GM23338 (cell line): ENCODE measurements around the gene ZNF282. TPM values are rescaled to one million over a fixed set of nuclear protein-coding genes. Genes with fewer than 3 reads are reported as not detected.

Experiments
- ATAC-seq: fragments of 200-7000 bp; cut with Tn5 transposase; 3 replicates; pipeline ENCODE4 v1.9.1; 2020
- DNase-seq: peaks from one replicate; pipeline ENCODE4 v3.0.0-alpha.2; 2015; ENCODE audit warnings: low spot score
- H2AFZ ChIP-seq: fragments of 200-600 bp; sonication (generic); 2 replicates; pipeline ENCODE4 v1.8.0; 2016; ENCODE audit warnings: antibody characterized with exemption, mild to moderate bottlenecking, moderate library complexity
- H3F3A ChIP-seq: fragments of 200-600 bp; sonication (generic); replicated peaks from 2 replicates; pipeline ENCODE4 v1.8.0; 2017; ENCODE audit warnings: antibody characterized with exemption, mixed run types, low read depth
- H3K27ac ChIP-seq: fragments of 200-600 bp; sonication (generic); 2 replicates; pipeline ENCODE4 v1.6.1; 2016; ENCODE audit warnings: low read depth
- H3K27me3 ChIP-seq: fragments of 200-600 bp; sonication (generic); 2 replicates; pipeline ENCODE4 v1.8.0; 2016; ENCODE audit warnings: mild to moderate bottlenecking, mixed run types, moderate library complexity; ENCODE audit not compliant: insufficient read depth
- H3K36me3 ChIP-seq: fragments of 200-600 bp; sonication (generic); 2 replicates; pipeline ENCODE4 v1.8.0; 2016; ENCODE audit warnings: mild to moderate bottlenecking; ENCODE audit not compliant: insufficient read depth
- H3K4me1 ChIP-seq: fragments of 200-600 bp; sonication (generic); 2 replicates; pipeline ENCODE4 v1.8.0; 2016; ENCODE audit warnings: mild to moderate bottlenecking, moderate library complexity; ENCODE audit not compliant: insufficient read depth
- H3K4me2 ChIP-seq: fragments of 200-600 bp; sonication (generic); 2 replicates; pipeline ENCODE4 v1.7.1; 2017; ENCODE audit warnings: mixed run types
- H3K4me3 ChIP-seq: fragments of 200-600 bp; sonication (generic); 2 replicates; pipeline ENCODE4 v1.6.1; 2016; ENCODE audit warnings: mixed run types
- H3K79me2 ChIP-seq: fragments of 200-600 bp; sonication (generic); replicated peaks from 2 replicates; pipeline ENCODE4 v1.8.0; 2017; ENCODE audit warnings: mild to moderate bottlenecking; ENCODE audit not compliant: insufficient read depth
- H3K9me2 ChIP-seq: fragments of 200-600 bp; sonication (generic); 2 replicates; pipeline ENCODE4 v1.8.0; 2017; ENCODE audit not compliant: insufficient read depth
- H4K20me1 ChIP-seq: fragments of 200-600 bp; sonication (generic); replicated peaks from 2 replicates; pipeline ENCODE4 v1.8.0; 2017; ENCODE audit warnings: mild to moderate bottlenecking; ENCODE audit not compliant: insufficient read depth
- H3K27ac Mint-ChIP-seq: 2 replicates; pipeline ENCODE4 v1.8.0; 2020; ENCODE audit warnings: inconsistent platforms, mild to moderate bottlenecking, moderate library complexity, mixed read lengths
- H3K27me3 Mint-ChIP-seq: 3 replicates; pipeline ENCODE4 v1.8.0; 2022; ENCODE audit warnings: low read depth, mild to moderate bottlenecking, moderate library complexity, mixed read lengths, inconsistent platforms; ENCODE audit not compliant: insufficient read depth, poor library complexity
- H3K36me3 Mint-ChIP-seq: 3 replicates; pipeline ENCODE4 v1.8.0; 2021; ENCODE audit warnings: low read depth, mild to moderate bottlenecking, inconsistent platforms, moderate library complexity, mixed read lengths
- H3K4me1 Mint-ChIP-seq: 3 replicates; pipeline ENCODE4 v1.8.0; 2020; ENCODE audit warnings: mild to moderate bottlenecking, inconsistent platforms, mixed read lengths
- H3K4me3 Mint-ChIP-seq: 3 replicates; pipeline ENCODE4 v1.8.0; 2021; ENCODE audit warnings: moderate library complexity, mild to moderate bottlenecking, inconsistent platforms, mixed read lengths
- H3K9me3 Mint-ChIP-seq: 3 replicates; pipeline ENCODE4 v1.8.0; 2020; ENCODE audit warnings: moderate library complexity, mild to moderate bottlenecking, inconsistent platforms, mixed read lengths
- CREB1 ChIP-seq: fragments of 250-450 bp; sonication (Bioruptor Pico); IDR thresholded peaks from 2 replicates; pipeline ENCODE4 v1.5.0; 2020; ENCODE audit warnings: low read depth, mild to moderate bottlenecking, moderate library complexity
- CTCF ChIP-seq, 2 experiments: fragments of 200-600 bp in 1 of 2; sonication (generic) in 1 of 2; conservative IDR thresholded peaks; 2 replicates each; pipeline versions ENCODE4 v1.5.1 to v1.6.1; 2016 to 2017; ENCODE audit warnings: antibody characterized with exemption in 2 of 2, low read depth in 2 of 2, mild to moderate bottlenecking in 2 of 2, moderate library complexity in 1 of 2
- ETS1 ChIP-seq: IDR thresholded peaks from 2 replicates; pipeline ENCODE4 v1.6.1; 2016; ENCODE audit warnings: antibody characterized with exemption
- EZH2 ChIP-seq: fragments of 200-600 bp; sonication (generic); IDR thresholded peaks from one replicate; pipeline ENCODE4 v1.8.0; 2017; ENCODE audit warnings: antibody characterized with exemption, mild to moderate bottlenecking, low read depth; ENCODE audit not compliant: unreplicated experiment
- EZH2phosphoT487 ChIP-seq: fragments of 200-600 bp; sonication (generic); IDR thresholded peaks from one replicate; pipeline ENCODE4 v1.8.1; 2018; ENCODE audit warnings: antibody characterized with exemption; ENCODE audit not compliant: unreplicated experiment
- JUNB ChIP-seq: IDR thresholded peaks from one replicate; pipeline ENCODE4 v1.6.1; 2016; ENCODE audit warnings: antibody characterized with exemption; ENCODE audit not compliant: unreplicated experiment
- NANOG ChIP-seq: IDR thresholded peaks from 2 replicates; pipeline ENCODE4 v1.6.1; 2016; ENCODE audit warnings: antibody characterized with exemption, borderline replicate concordance
- POLR2AphosphoS5 ChIP-seq: IDR thresholded peaks from 2 replicates; pipeline ENCODE4 v1.6.1; 2016; ENCODE audit warnings: antibody characterized with exemption, low read depth
- REST ChIP-seq: IDR thresholded peaks from one replicate; pipeline ENCODE4 v1.6.1; 2018; ENCODE audit warnings: antibody characterized with exemption; ENCODE audit not compliant: unreplicated experiment
- ZNF114 ChIP-seq: fragments of 250-450 bp; sonication (Bioruptor Pico); IDR thresholded peaks from 2 replicates; pipeline ENCODE4 v1.5.0; 2020; ENCODE audit warnings: mild to moderate bottlenecking, moderate library complexity
- ZNF331 ChIP-seq: fragments of 250-450 bp; sonication (Bioruptor Pico); IDR thresholded peaks from 2 replicates; pipeline ENCODE4 v1.5.0; 2020; ENCODE audit warnings: low read depth, mild to moderate bottlenecking, moderate library complexity
- polyA plus RNA-seq: library from polyadenylated mRNA; unstranded; fragments of >200 nt; fragmentation: Nextera tagmentation; extraction: Ambion mirVana; gene quantifications from 2 replicates; pipeline ENCODE4 v1.2.1, GENCODE V29; 2016
- total RNA-seq: library from RNA; depleted of rRNA; stranded (reverse); fragments of >200 nt; shearing (Covaris generic); gene quantifications from 2 replicates; pipeline ENCODE4 v1.2.3, GENCODE V29; 2014

The ZNF282 gene
- total and polyA plus RNA-seq, 2 experiments from 2014 or later = 7.2 to 36.3 TPM

GRCh38 chr7:149257146-149257545 is 61.8 kb downstream of the ZNF282 start (continued):
- TF ChIP-seq CTCF (conservative IDR thresholded peaks at IDR 0.05; ENCODE audit: low read depth in 2 of 2) (no peak), ZNF331 (CRISPR knock-in tag) (no peak), ZNF114 (CRISPR knock-in tag) (no peak), EZH2phosphoT487 (no peak), NANOG (no peak), ETS1 (no peak), REST (no peak), CREB1 (CRISPR knock-in tag) (no peak)

- DNase-seq = peak; percentile 38
- ATAC-seq = peak; percentile 11
- no peaks in the 10 kb centered on the region for H3K9me3 Mint-ChIP-seq
- Histone ChIP-seq H3K4me1 (no peaks in the 10 kb centered on the region; the same call in 1 of the 2 replicates), H3F3A (peaks cover 5% of the 10 kb centered on the region; the same call in 1 of the 2 replicates), H3K27me3 (peaks cover 18% of the 10 kb centered on the region), H3K4me3 (peak overlapping the region; percentile 68), H2AFZ (peak overlapping the region; percentile 100), H3K9me2 (no peaks in the 10 kb centered on the region), H3K27ac (no peak overlapping the region), H3K79me2 (0 out of 2 replicates have a peak, but pooled peaks cover 5% of the 10 kb centered on the region), H3K36me3 (no peaks in the 10 kb centered on the region), H3K4me2 (peak overlapping the region; percentile 86), H4K20me1 (no peaks in the 10 kb centered on the region)
- peaks cover 13% of the 10 kb centered on the region for H3K27me3 Mint-ChIP-seq
- peak overlapping the region; percentile 82 for H3K4me3 Mint-ChIP-seq
- H3K4me1 Mint-ChIP-seq = peaks cover 3% of the 10 kb centered on the region; the same call in 2 of the 3 replicates
- peaks cover 14% of the 10 kb centered on the region; the same call in 2 of the 3 replicates for H3K36me3 Mint-ChIP-seq
- TF ChIP-seq CREB1 (CRISPR knock-in tag) (no peak), POLR2AphosphoS5 (no peak), EZH2 (no peak), REST (no peak), JUNB (no peak), ZNF331 (CRISPR knock-in tag) (no peak)
- H3K27ac Mint-ChIP-seq = no peak overlapping the region
Observed at GRCh38 chr7:149261316-149261828, 66.0 kb downstream of the ZNF282 start.
